Measurements from ENCODE around the gene SYCE3. TPM values are rescaled to one million over a fixed set of nuclear protein-coding genes. Genes with fewer than 3 reads are reported as not detected.

The SYCE3 gene
- total and polyA plus RNA-seq, 2 experiments from 2014 or later: not detected

- Histone ChIP-seq H3K4me2 (no peak overlapping the region), H3K4me1 (ENCODE audit: insufficient read depth) (no peaks in the 10 kb centered on the region), H3K36me3 (ENCODE audit: insufficient read depth) (no peaks in the 10 kb centered on the region), H3K79me2 (replicated peaks; ENCODE audit: insufficient read depth) (no peaks in the 10 kb centered on the region), H2AFZ (no peak overlapping the region), H3K9me2 (ENCODE audit: insufficient read depth) (no peaks in the 10 kb centered on the region), H3K27me3 (ENCODE audit: insufficient read depth) (peaks cover 20% of the 10 kb centered on the region), H3K27ac (ENCODE audit: low read depth) (no peak overlapping the region), H4K20me1 (replicated peaks; ENCODE audit: insufficient read depth) (no peaks in the 10 kb centered on the region), H3F3A (replicated peaks; ENCODE audit: low read depth) (peaks cover 3% of the 10 kb centered on the region; the same call in 1 of the 2 replicates), H3K4me3 (no peak overlapping the region)
- Mint-ChIP-seq H3K36me3 (ENCODE audit: low read depth) (no peaks in the 10 kb centered on the region), H3K4me3 (no peak overlapping the region), H3K27ac (no peak overlapping the region), H3K27me3 (ENCODE audit: insufficient read depth, low read depth, poor library complexity) (peaks cover 27% of the 10 kb centered on the region), H3K4me1 (peaks cover 15% of the 10 kb centered on the region), H3K9me3 (no peaks in the 10 kb centered on the region)
- no peak for TF ChIP-seq ZNF114 (CRISPR knock-in tag; IDR thresholded peaks at IDR 0.05)
- TF ChIP-seq JUNB (IDR thresholded peaks at IDR 0.05; ENCODE audit: unreplicated experiment): no peak
- TF ChIP-seq ETS1 (IDR thresholded peaks at IDR 0.05): no peak
- no peak for TF ChIP-seq STAT1 (IDR thresholded peaks at IDR 0.05; ENCODE audit: unreplicated experiment)
- no peak for TF ChIP-seq CREB1 (CRISPR knock-in tag; IDR thresholded peaks at IDR 0.05; ENCODE audit: low read depth)
- TF ChIP-seq ZNF462 (CRISPR knock-in tag; IDR thresholded peaks at IDR 0.05): no peak
- ATAC-seq (no peak), DNase-seq (ENCODE audit: low spot score) (no peak)
Observed at GRCh38 chr22:50560034-50560433, 2.7 kb downstream of the SYCE3 start.

All from GM23338 (cell line).